Osteoblast (primary cell): Measurements from ENCODE around the gene SMCO2. TPM values are rescaled to one million over a fixed set of nuclear protein-coding genes. Genes with fewer than 3 reads are reported as not detected.

Source experiments
- DNase-seq: peaks from one replicate; pipeline ENCODE4 v3.0.0; 2011; ENCODE audit warnings: low spot score, mixed read lengths; ENCODE audit not compliant: insufficient read length; ENCODE audit errors: missing footprints
- H2AFZ ChIP-seq: 2 replicates; pipeline ENCODE4 v1.6.0; 2011; ENCODE audit warnings: mild to moderate bottlenecking, low read length
- H3K27ac ChIP-seq: 2 replicates; pipeline ENCODE4 v1.5.1; 2011; ENCODE audit warnings: mild to moderate bottlenecking, low read depth, low read length, moderate library complexity
- H3K27me3 ChIP-seq: 2 replicates; pipeline ENCODE4 v1.6.0; 2012; ENCODE audit warnings: mild to moderate bottlenecking, control low read depth, inconsistent platforms, low read length, moderate library complexity; ENCODE audit not compliant: insufficient read depth
- H3K36me3 ChIP-seq: 2 replicates; pipeline ENCODE4 v1.5.1; 2011; ENCODE audit warnings: mild to moderate bottlenecking, low read length, control low read depth, moderate library complexity; ENCODE audit not compliant: insufficient read depth
- H3K4me1 ChIP-seq: 2 replicates; pipeline ENCODE4 v1.5.1; 2011; ENCODE audit warnings: mild to moderate bottlenecking, low read length, control low read depth, moderate library complexity; ENCODE audit not compliant: insufficient read depth
- H3K4me2 ChIP-seq: 2 replicates; pipeline ENCODE4 v1.6.0; 2011; ENCODE audit warnings: mild to moderate bottlenecking, low read length; ENCODE audit not compliant: insufficient read depth
- H3K4me3 ChIP-seq: fragments of 200-600 bp; sonication (generic); 3 replicates; pipeline ENCODE4 v1.5.1; 2012; ENCODE audit warnings: mild to moderate bottlenecking, low read length, inconsistent platforms; ENCODE audit not compliant: insufficient read depth
- H3K79me2 ChIP-seq: 2 replicates; pipeline ENCODE4 v1.6.0; 2012; ENCODE audit warnings: mild to moderate bottlenecking, low read length, control low read depth, inconsistent platforms; ENCODE audit not compliant: insufficient read depth
- H3K9me3 ChIP-seq: 2 replicates; pipeline ENCODE4 v1.5.1; 2011; ENCODE audit warnings: low read depth, low read length, control low read depth
- H4K20me1 ChIP-seq: 2 replicates; pipeline ENCODE4 v1.6.0; 2012; ENCODE audit warnings: mild to moderate bottlenecking, low read length, control low read depth; ENCODE audit not compliant: insufficient read depth
- total RNA-seq: library from RNA; depleted of rRNA; stranded (reverse); fragments of >200 nt; gene quantifications from 2 replicates; pipeline ENCODE4 v1.2.3, GENCODE V29; 2012
- TF ChIP-seq, protein P1 (sequence below): IDR thresholded peaks from 2 replicates; pipeline ENCODE4 v1.5.1; 2011; ENCODE audit warnings: mild to moderate bottlenecking, low read depth, low read length, moderate library complexity; ENCODE audit errors: extremely low read depth

The SMCO2 gene
- total RNA-seq, 1 donor, result 0.72 TPM

- Histone ChIP-seq H2AFZ (no peak overlapping the region), H3K27ac (no peak overlapping the region), H3K4me3 (no peak overlapping the region), H3K27me3 (no peaks in the 10 kb centered on the region), H3K79me2 (no peaks in the 10 kb centered on the region), H3K9me3 (peaks cover 7% of the 10 kb centered on the region), H3K4me1 (peaks cover under 1% of the 10 kb centered on the region), H4K20me1 (no peaks in the 10 kb centered on the region), H3K36me3 (no peaks in the 10 kb centered on the region), H3K4me2 (no peak overlapping the region)
- no peak for DNase-seq
- TF ChIP-seq, protein P1, sequence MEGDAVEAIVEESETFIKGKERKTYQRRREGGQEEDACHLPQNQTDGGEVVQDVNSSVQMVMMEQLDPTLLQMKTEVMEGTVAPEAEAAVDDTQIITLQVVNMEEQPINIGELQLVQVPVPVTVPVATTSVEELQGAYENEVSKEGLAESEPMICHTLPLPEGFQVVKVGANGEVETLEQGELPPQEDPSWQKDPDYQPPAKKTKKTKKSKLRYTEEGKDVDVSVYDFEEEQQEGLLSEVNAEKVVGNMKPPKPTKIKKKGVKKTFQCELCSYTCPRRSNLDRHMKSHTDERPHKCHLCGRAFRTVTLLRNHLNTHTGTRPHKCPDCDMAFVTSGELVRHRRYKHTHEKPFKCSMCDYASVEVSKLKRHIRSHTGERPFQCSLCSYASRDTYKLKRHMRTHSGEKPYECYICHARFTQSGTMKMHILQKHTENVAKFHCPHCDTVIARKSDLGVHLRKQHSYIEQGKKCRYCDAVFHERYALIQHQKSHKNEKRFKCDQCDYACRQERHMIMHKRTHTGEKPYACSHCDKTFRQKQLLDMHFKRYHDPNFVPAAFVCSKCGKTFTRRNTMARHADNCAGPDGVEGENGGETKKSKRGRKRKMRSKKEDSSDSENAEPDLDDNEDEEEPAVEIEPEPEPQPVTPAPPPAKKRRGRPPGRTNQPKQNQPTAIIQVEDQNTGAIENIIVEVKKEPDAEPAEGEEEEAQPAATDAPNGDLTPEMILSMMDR, result no peak
Observed at GRCh38 chr12:27480016-27480415, 33.5 kb downstream of the SMCO2 start.

DNA sequence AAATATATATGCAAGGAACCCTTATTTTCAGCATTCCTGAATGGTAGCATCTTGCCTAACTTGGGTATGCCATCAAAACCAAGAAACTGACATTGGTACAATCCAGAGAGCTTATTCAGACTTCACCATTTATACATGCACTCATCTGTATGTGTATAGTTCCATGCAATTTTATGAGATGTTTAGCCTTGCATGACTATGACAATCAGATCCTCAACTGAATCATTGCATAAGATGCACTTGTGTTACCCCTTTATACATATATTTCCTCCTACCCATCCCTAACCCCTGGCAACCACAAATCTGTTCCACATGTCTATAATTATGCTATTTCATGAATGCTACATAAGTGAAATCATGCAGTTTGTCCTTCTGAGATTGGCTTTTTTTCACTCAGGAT, 40.4 kb downstream of the SMCO2 start:
- H3K36me3 ChIP-seq, result no peaks in the 10 kb centered on the region
- DNase-seq, result no peak

DNA sequence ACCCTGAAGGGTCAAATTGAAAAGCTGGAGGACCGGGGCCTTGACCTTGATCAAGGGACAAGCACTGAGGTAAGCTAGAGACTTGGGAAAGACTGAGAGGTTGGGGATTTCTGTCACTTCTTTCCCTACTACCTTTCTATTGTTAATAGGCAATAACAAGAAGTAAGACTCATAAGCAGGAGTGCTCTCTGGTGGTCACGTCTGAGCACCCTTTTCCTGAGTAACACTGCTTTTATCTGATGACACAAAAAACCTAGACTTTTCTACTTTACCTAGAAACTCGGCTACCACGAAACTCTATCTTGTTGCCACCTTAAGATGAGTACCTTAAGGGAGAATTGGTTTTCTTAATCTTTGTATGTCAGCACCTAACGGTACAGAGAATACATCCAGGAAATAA, 41.9 kb downstream of the SMCO2 start:
- no peak for DNase-seq
- no peaks in the 10 kb centered on the region for H3K4me1 ChIP-seq
- H3K36me3 ChIP-seq, result no peaks in the 10 kb centered on the region
- no peaks in the 10 kb centered on the region for H3K79me2 ChIP-seq
- H3K4me2 ChIP-seq, result no peak overlapping the region
- no peak overlapping the region for H3K27ac ChIP-seq
- H2AFZ ChIP-seq, result no peak overlapping the region
- H4K20me1 ChIP-seq, result no peaks in the 10 kb centered on the region
- TF ChIP-seq, protein P1, result peak; percentile 25
- H3K9me3 ChIP-seq, result no peaks in the 10 kb centered on the region
- no peak overlapping the region for H3K4me3 ChIP-seq
- H3K27me3 ChIP-seq, result no peaks in the 10 kb centered on the region

More for the DNA sequence above, 40.4 kb downstream of the SMCO2 start:
- Histone ChIP-seq H3K4me2 (no peak overlapping the region), H3K9me3 (no peaks in the 10 kb centered on the region), H3K4me3 (no peak overlapping the region), H3K4me1 (no peaks in the 10 kb centered on the region), H3K79me2 (no peaks in the 10 kb centered on the region), H2AFZ (no peak overlapping the region), H3K27ac (no peak overlapping the region), H3K27me3 (no peaks in the 10 kb centered on the region), H4K20me1 (no peaks in the 10 kb centered on the region)
- TF ChIP-seq, protein P1, result no peak

- TF ChIP-seq, protein P1, result no peak
- Histone ChIP-seq H3K27ac (no peak overlapping the region), H4K20me1 (no peaks in the 10 kb centered on the region), H3K4me2 (no peak overlapping the region), H3K79me2 (no peaks in the 10 kb centered on the region), H3K27me3 (no peaks in the 10 kb centered on the region), H3K9me3 (no peaks in the 10 kb centered on the region), H2AFZ (no peak overlapping the region), H3K36me3 (no peaks in the 10 kb centered on the region), H3K4me1 (no peaks in the 10 kb centered on the region), H3K4me3 (no peak overlapping the region)
- DNase-seq, result no peak
Observed at GRCh38 chr12:27491226-27491625, 44.7 kb downstream of the SMCO2 start.
